ENCODE measurements around the gene CELSR3.

Gene CELSR3

GRCh38 chr3:48629894-48630293, 32.8 kb downstream of the CELSR3 start:
- Histone ChIP-seq H3K4me3 (ENCODE audit: low read length) (no peak overlapping the region), H3K9me3 (ENCODE audit: insufficient read depth, low read depth, low read length) (no peaks in the 10 kb centered on the region), H3K4me1 (ENCODE audit: insufficient read depth, low read length) (0 out of 2 replicates have a peak, but pooled peaks cover 2% of the 10 kb centered on the region), H3K9ac (ENCODE audit: low read depth, low read length) (no peak overlapping the region), H3K27ac (ENCODE audit: low read length) (no peak overlapping the region), H3K36me3 (ENCODE audit: insufficient read depth, low read depth, low read length) (peaks cover 86% of the 10 kb centered on the region), H3K27me3 (ENCODE audit: insufficient read depth, low read length) (no peaks in the 10 kb centered on the region)

GRCh38 chr3:48628277-48629017, 34.2 kb downstream of the CELSR3 start:
- H3K36me3 ChIP-seq (ENCODE audit: insufficient read depth, low read depth, low read length): peaks cover 84% of the 10 kb centered on the region

GRCh38 chr3:48625600-48625999, 37.1 kb downstream of the CELSR3 start:
- Histone ChIP-seq H3K9me3 (ENCODE audit: insufficient read depth, low read depth, low read length) (no peaks in the 10 kb centered on the region), H3K4me3 (ENCODE audit: low read length) (no peak overlapping the region), H3K36me3 (ENCODE audit: insufficient read depth, low read depth, low read length) (peaks cover 56% of the 10 kb centered on the region), H3K4me1 (ENCODE audit: insufficient read depth, low read length) (no peaks in the 10 kb centered on the region), H3K27me3 (ENCODE audit: insufficient read depth, low read length) (no peaks in the 10 kb centered on the region), H3K27ac (ENCODE audit: low read length) (no peak overlapping the region), H3K9ac (ENCODE audit: low read depth, low read length) (no peak overlapping the region)

More at GRCh38 chr3:48628277-48629017, 34.2 kb downstream of the CELSR3 start:
- Histone ChIP-seq H3K4me1 (ENCODE audit: insufficient read depth, low read length) (no peaks in the 10 kb centered on the region), H3K9me3 (ENCODE audit: insufficient read depth, low read depth, low read length) (no peaks in the 10 kb centered on the region), H3K4me3 (ENCODE audit: low read length) (no peak overlapping the region), H3K27ac (ENCODE audit: low read length) (no peak overlapping the region), H3K9ac (ENCODE audit: low read depth, low read length) (no peak overlapping the region), H3K27me3 (ENCODE audit: insufficient read depth, low read length) (no peaks in the 10 kb centered on the region)

GRCh38 chr3:48624767-48625166, 37.9 kb downstream of the CELSR3 start:
- Histone ChIP-seq H3K4me3 (ENCODE audit: low read length) (no peak overlapping the region), H3K4me1 (ENCODE audit: insufficient read depth, low read length) (no peaks in the 10 kb centered on the region), H3K9ac (ENCODE audit: low read depth, low read length) (no peak overlapping the region), H3K27me3 (ENCODE audit: insufficient read depth, low read length) (no peaks in the 10 kb centered on the region), H3K9me3 (ENCODE audit: insufficient read depth, low read depth, low read length) (no peaks in the 10 kb centered on the region), H3K36me3 (ENCODE audit: insufficient read depth, low read depth, low read length) (peaks cover 47% of the 10 kb centered on the region), H3K27ac (ENCODE audit: low read length) (no peak overlapping the region)

- Histone ChIP-seq H3K4me3 (ENCODE audit: low read length) (no peak overlapping the region), H3K9ac (ENCODE audit: low read depth, low read length) (no peak overlapping the region), H3K4me1 (ENCODE audit: insufficient read depth, low read length) (no peaks in the 10 kb centered on the region), H3K27ac (ENCODE audit: low read length) (no peak overlapping the region), H3K27me3 (ENCODE audit: insufficient read depth, low read length) (no peaks in the 10 kb centered on the region), H3K36me3 (ENCODE audit: insufficient read depth, low read depth, low read length) (peaks cover 40% of the 10 kb centered on the region), H3K9me3 (ENCODE audit: insufficient read depth, low read depth, low read length) (no peaks in the 10 kb centered on the region; the same call in 1 of the 2 replicates)
Measured at GRCh38 chr3:48623851-48624547, 38.7 kb downstream of the CELSR3 start.

GRCh38 chr3:48621461-48621869, 41.2 kb downstream of the CELSR3 start, which contains the start of gene TMEM89:
TMEM89 (minus strand) TSS chr3:48621769; CDS start chr3:48621756, 13 bp downstream.
- H3K9me3 ChIP-seq (ENCODE audit: insufficient read depth, low read depth, low read length): peaks cover 15% of the 10 kb centered on the region
- no peak within 1 kb of the TSS for H3K27ac ChIP-seq (ENCODE audit: low read length)
- no peaks in the 10 kb centered on the region for H3K27me3 ChIP-seq (ENCODE audit: insufficient read depth, low read length)
- H3K9ac ChIP-seq (ENCODE audit: low read depth, low read length): no peak within 1 kb of the TSS
- no peak within 1 kb of the TSS for H3K4me3 ChIP-seq (ENCODE audit: low read length)
- peaks cover 22% of the 10 kb centered on the region for H3K36me3 ChIP-seq (ENCODE audit: insufficient read depth, low read depth, low read length)
- H3K4me1 ChIP-seq (ENCODE audit: insufficient read depth, low read length): no peaks in the 10 kb centered on the region

GRCh38 chr3:48619541-48620524, 42.9 kb downstream of the CELSR3 start:
- Histone ChIP-seq H3K27me3 (ENCODE audit: insufficient read depth, low read length) (no peaks in the 10 kb centered on the region), H3K27ac (ENCODE audit: low read length) (no peak overlapping the region), H3K4me1 (ENCODE audit: insufficient read depth, low read length) (no peaks in the 10 kb centered on the region), H3K9me3 (ENCODE audit: insufficient read depth, low read depth, low read length) (peaks cover 19% of the 10 kb centered on the region), H3K4me3 (ENCODE audit: low read length) (no peak overlapping the region), H3K9ac (ENCODE audit: low read depth, low read length) (no peak overlapping the region), H3K36me3 (ENCODE audit: insufficient read depth, low read depth, low read length) (peaks cover 7% of the 10 kb centered on the region; the same call in 1 of the 2 replicates)

- Histone ChIP-seq H3K4me3 (ENCODE audit: low read length) (no peak overlapping the region), H3K4me1 (ENCODE audit: insufficient read depth, low read length) (no peaks in the 10 kb centered on the region), H3K9me3 (ENCODE audit: insufficient read depth, low read depth, low read length) (peaks cover 19% of the 10 kb centered on the region), H3K27ac (ENCODE audit: low read length) (no peak overlapping the region), H3K27me3 (ENCODE audit: insufficient read depth, low read length) (no peaks in the 10 kb centered on the region), H3K36me3 (ENCODE audit: insufficient read depth, low read depth, low read length) (peaks cover 7% of the 10 kb centered on the region; the same call in 1 of the 2 replicates), H3K9ac (ENCODE audit: low read depth, low read length) (no peak overlapping the region)
Measured at GRCh38 chr3:48617559-48617958, 45.1 kb downstream of the CELSR3 start.

GRCh38 chr3:48614044-48614443, 48.6 kb downstream of the CELSR3 start:
- no peak overlapping the region for H3K9ac ChIP-seq (ENCODE audit: low read depth, low read length)
- H3K4me3 ChIP-seq (ENCODE audit: low read length): no peak overlapping the region
- no peak overlapping the region for H3K27ac ChIP-seq (ENCODE audit: low read length)
- H3K4me1 ChIP-seq (ENCODE audit: insufficient read depth, low read length): no peaks in the 10 kb centered on the region
- H3K27me3 ChIP-seq (ENCODE audit: insufficient read depth, low read length): no peaks in the 10 kb centered on the region
- H3K36me3 ChIP-seq (ENCODE audit: insufficient read depth, low read depth, low read length): peaks cover 7% of the 10 kb centered on the region
- H3K9me3 ChIP-seq (ENCODE audit: insufficient read depth, low read depth, low read length): peaks cover 19% of the 10 kb centered on the region

- no peak overlapping the region for H3K9ac ChIP-seq (ENCODE audit: low read depth, low read length)
- H3K9me3 ChIP-seq (ENCODE audit: insufficient read depth, low read depth, low read length): peaks cover 9% of the 10 kb centered on the region
- H3K27me3 ChIP-seq (ENCODE audit: insufficient read depth, low read length): no peaks in the 10 kb centered on the region
- H3K27ac ChIP-seq (ENCODE audit: low read length): no peak overlapping the region
- peaks cover 17% of the 10 kb centered on the region for H3K36me3 ChIP-seq (ENCODE audit: insufficient read depth, low read depth, low read length)
- no peaks in the 10 kb centered on the region for H3K4me1 ChIP-seq (ENCODE audit: insufficient read depth, low read length)
- no peak overlapping the region for H3K4me3 ChIP-seq (ENCODE audit: low read length)
Measured at GRCh38 chr3:48612309-48612708, 50.4 kb downstream of the CELSR3 start.
